PC-9 (cell line): ENCODE data around the gene C17orf75. TPM values are rescaled to one million over a fixed set of nuclear protein-coding genes. Genes with fewer than 3 reads are reported as not detected.

Experiments used
- BruUV-seq: library from RNA; stranded (reverse); fragments of 400-500 nt; replicated peaks from 2 replicates; lab custom pipeline; 2021; lab: Mats Ljungman, UMichigan
- CTCF ChIA-PET: fragments of 300-600 bp; sonication (Branson Sonifier 250); formaldehyde crosslinking; loops from one replicate; lab custom pipeline; 2022; ENCODE audit warnings: antibody characterized with exemption; lab: Charles Lee
- POLR2A ChIA-PET: fragments of 300-600 bp; sonication (Branson Sonifier 250); formaldehyde crosslinking; loops from one replicate; lab custom pipeline; 2022; ENCODE audit warnings: antibody characterized with exemption; ENCODE audit not compliant: unreplicated experiment; lab: Charles Lee
- DNase-seq, 2 experiments: peaks; one replicate each; pipeline versions ENCODE4 v3.0.0 to v3.0.0-alpha.2; 2015 to 2022; ENCODE audit warnings: mixed read lengths in 1 of 2
- H2AFZ ChIP-seq: fragments of 200-600 bp; sonication (generic); 2 replicates; pipeline ENCODE4 v1.8.1; 2017; ENCODE audit warnings: antibody characterized with exemption
- H3F3A ChIP-seq: fragments of 200-600 bp; sonication (generic); 2 replicates; pipeline ENCODE4 v1.8.1; 2017; ENCODE audit warnings: antibody characterized with exemption, mild to moderate bottlenecking, low read depth; ENCODE audit not compliant: insufficient read depth
- H3K27ac ChIP-seq: fragments of 200-600 bp; sonication (generic); 2 replicates; pipeline ENCODE4 v1.6.1; 2016; ENCODE audit warnings: mixed run types
- H3K27me3 ChIP-seq: fragments of 200-600 bp; sonication (generic); 2 replicates; pipeline ENCODE4 v1.6.1; 2016; ENCODE audit warnings: low read depth, mixed run types; ENCODE audit not compliant: insufficient read depth
- H3K36me3 ChIP-seq: fragments of 200-600 bp; sonication (generic); 2 replicates; pipeline ENCODE4 v1.6.1; 2016; ENCODE audit warnings: low read depth, mixed run types
- H3K4me1 ChIP-seq: fragments of 200-600 bp; sonication (generic); replicated peaks from 2 replicates; pipeline ENCODE4 v1.6.1; 2016; ENCODE audit warnings: mixed run types; ENCODE audit not compliant: insufficient read depth
- H3K4me2 ChIP-seq: fragments of 200-600 bp; sonication (generic); 2 replicates; pipeline ENCODE4 v1.6.1; 2017; ENCODE audit warnings: mixed run types
- H3K4me3 ChIP-seq: fragments of 200-600 bp; sonication (generic); 2 replicates; pipeline ENCODE4 v1.6.1; 2016; ENCODE audit warnings: mixed run types
- H3K79me2 ChIP-seq: fragments of 200-600 bp; sonication (generic); 2 replicates; pipeline ENCODE4 v1.6.1; 2017; ENCODE audit warnings: low read depth, mixed run types
- H3K9me2 ChIP-seq: fragments of 200-600 bp; sonication (generic); 2 replicates; pipeline ENCODE4 v1.8.1; 2017; ENCODE audit warnings: mild to moderate bottlenecking; ENCODE audit not compliant: insufficient read depth
- H3K9me3 ChIP-seq: fragments of 200-600 bp; sonication (generic); 2 replicates; pipeline ENCODE4 v1.8.1; 2016; ENCODE audit warnings: low read depth; ENCODE audit not compliant: insufficient read depth
- H4K20me1 ChIP-seq: fragments of 200-600 bp; sonication (generic); 2 replicates; pipeline ENCODE4 v1.8.1; 2017; ENCODE audit not compliant: insufficient read depth
- CTCF ChIP-seq: fragments of 200-600 bp; sonication (generic); conservative IDR thresholded peaks from 2 replicates; pipeline ENCODE4 v1.6.1; 2017; ENCODE audit warnings: mixed run types, antibody characterized with exemption, mild to moderate bottlenecking, moderate library complexity
- EZH2 ChIP-seq: fragments of 200-600 bp; sonication (generic); IDR thresholded peaks from 2 replicates; pipeline ENCODE4 v1.8.0; 2017; ENCODE audit warnings: antibody characterized with exemption, low read depth
- intact Hi-C: fragments of 100-400 bp; cut with micrococcal nuclease; formaldehyde crosslinking; loops from one replicate; pipeline ENCODE4 v1.10.0; 2022; ENCODE audit not compliant: unreplicated experiment
- total RNA-seq: library from RNA; stranded (reverse); gene quantifications from 2 replicates; pipeline ENCODE4 v1.2.3, GENCODE V29; 2021

Gene C17orf75
- total RNA-seq, 1 experiment from 2014 or later = 33.3 TPM

GRCh38 chr17:32299580-32300164, 42.3 kb downstream of the C17orf75 start:
- TF ChIP-seq EZH2 = no peak
- no peak for TF ChIP-seq CTCF
- Histone ChIP-seq H3F3A (no peaks in the 10 kb centered on the region), H3K27ac (no peak overlapping the region), H2AFZ (no peak overlapping the region), H3K9me3 (no peaks in the 10 kb centered on the region), H3K27me3 (0 out of 2 replicates have a peak, but pooled peaks cover 6% of the 10 kb centered on the region), H3K36me3 (no peaks in the 10 kb centered on the region), H3K4me1 (no peaks in the 10 kb centered on the region), H3K9me2 (no peaks in the 10 kb centered on the region), H3K4me2 (no peak overlapping the region), H3K79me2 (no peaks in the 10 kb centered on the region), H4K20me1 (no peaks in the 10 kb centered on the region), H3K4me3 (no peak overlapping the region)
- intact Hi-C loops = no loop called here
- POLR2A ChIA-PET = no interaction called here
- no peak for DNase-seq
- CTCF ChIA-PET = no interaction called here
- no TSS peak for BruUV-seq

GRCh38 chr17:32298721-32299579, 43.0 kb downstream of the C17orf75 start:
- ChIA-PET POLR2A (no interaction called here), CTCF (no interaction called here)
- no peak overlapping the region for H3K4me2 ChIP-seq
- no peaks in the 10 kb centered on the region for H3K4me1 ChIP-seq
- intact Hi-C loops = no loop called here
- no peaks in the 10 kb centered on the region for H3F3A ChIP-seq
- no peaks in the 10 kb centered on the region for H3K36me3 ChIP-seq
- no peaks in the 10 kb centered on the region for H3K79me2 ChIP-seq
- H3K27me3 ChIP-seq = 0 out of 2 replicates have a peak, but pooled peaks cover 6% of the 10 kb centered on the region
- no peak overlapping the region for H2AFZ ChIP-seq
- DNase-seq = no peak
- H4K20me1 ChIP-seq = no peaks in the 10 kb centered on the region
- no peak overlapping the region for H3K27ac ChIP-seq
- no TSS peak for BruUV-seq
- no peak for TF ChIP-seq EZH2
- TF ChIP-seq CTCF = no peak
- no peaks in the 10 kb centered on the region for H3K9me2 ChIP-seq
- H3K9me3 ChIP-seq = no peaks in the 10 kb centered on the region
- H3K4me3 ChIP-seq = no peak overlapping the region

- H4K20me1 ChIP-seq = no peaks in the 10 kb centered on the region
- H3K4me1 ChIP-seq = no peaks in the 10 kb centered on the region
- intact Hi-C loops = no loop called here
- no peak overlapping the region for H2AFZ ChIP-seq
- ChIA-PET CTCF (no interaction called here), POLR2A (no interaction called here)
- no peaks in the 10 kb centered on the region for H3F3A ChIP-seq
- no peaks in the 10 kb centered on the region for H3K9me2 ChIP-seq
- H3K27me3 ChIP-seq = 0 out of 2 replicates have a peak, but pooled peaks cover 6% of the 10 kb centered on the region
- no peaks in the 10 kb centered on the region for H3K79me2 ChIP-seq
- no peak for DNase-seq
- H3K36me3 ChIP-seq = no peaks in the 10 kb centered on the region
- H3K9me3 ChIP-seq = no peaks in the 10 kb centered on the region
- TF ChIP-seq CTCF (no peak), EZH2 (no peak)
- no TSS peak for BruUV-seq
- H3K27ac ChIP-seq = no peak overlapping the region
- H3K4me2 ChIP-seq = no peak overlapping the region
- H3K4me3 ChIP-seq = no peak overlapping the region
These were observed 43.7 kb downstream of the C17orf75 start for GRCh38 chr17:32298298-32298697.
